Uterus (tissue), 2 donors: ENCODE measurements around the gene LOXL3.

ENCODE experiments used
- POLR2A ChIP-seq, 2 donors: fragments of 450-650 bp; IDR thresholded peaks; one replicate each; pipeline ENCODE4 v1.6.1; 2016; ENCODE audit warnings: antibody characterized with exemption in 2 of 2, mild to moderate bottlenecking in 1 of 2, moderate library complexity in 1 of 2
- TF ChIP-seq, protein P1 (sequence below), 4 experiments: fragments of 200-600 bp in 2 of 4; fragments of 450-650 bp in 2 of 4; sonication (generic) in 2 of 4; IDR thresholded peaks; one replicate each; pipeline ENCODE4 v1.5.1; 2016 to 2019; ENCODE audit warnings: antibody characterized with exemption in 4 of 4, mild to moderate bottlenecking in 2 of 4, moderate library complexity in 1 of 4

DNA sequence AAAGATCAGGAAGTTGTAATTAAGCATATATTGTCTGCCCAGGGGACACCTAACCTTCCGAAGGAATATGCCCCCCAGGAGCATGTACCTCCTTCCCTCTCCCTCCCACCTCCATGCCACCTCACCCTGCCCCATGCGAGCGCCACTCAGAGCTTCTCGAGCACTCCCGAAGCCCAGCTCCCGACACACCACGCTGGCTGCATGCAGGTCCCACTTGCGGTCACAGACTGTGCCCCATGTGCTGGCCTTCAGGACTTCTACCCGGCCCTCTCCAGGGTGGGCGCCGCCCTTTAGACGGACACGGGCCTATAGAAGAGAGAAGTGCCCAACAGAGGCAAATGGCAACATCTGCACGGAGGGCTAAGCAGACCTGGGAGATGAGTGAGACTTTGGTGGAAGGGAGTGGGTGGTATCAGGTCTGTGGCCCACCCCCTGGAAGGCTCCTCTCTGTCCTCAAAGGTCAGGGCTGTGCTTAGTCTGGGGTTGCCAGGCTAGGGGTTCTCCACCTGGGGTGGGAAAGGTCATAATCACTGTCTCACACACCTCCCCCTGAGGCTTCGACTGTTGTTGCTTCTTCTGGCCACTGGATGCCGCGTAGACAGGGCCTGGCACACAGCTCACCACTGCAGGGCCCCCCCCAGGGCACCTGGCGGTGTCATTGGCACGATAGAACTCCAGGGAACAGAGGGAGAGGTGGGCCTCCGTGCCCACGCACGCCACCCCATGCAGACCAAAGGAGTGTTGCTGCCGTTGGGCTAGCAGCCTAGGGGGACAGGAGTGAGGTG lies 17.4 kb downstream of the LOXL3 start:
- TF ChIP-seq POLR2A (IDR thresholded peaks at IDR 0.05): no peak
- TF ChIP-seq, protein P1, sequence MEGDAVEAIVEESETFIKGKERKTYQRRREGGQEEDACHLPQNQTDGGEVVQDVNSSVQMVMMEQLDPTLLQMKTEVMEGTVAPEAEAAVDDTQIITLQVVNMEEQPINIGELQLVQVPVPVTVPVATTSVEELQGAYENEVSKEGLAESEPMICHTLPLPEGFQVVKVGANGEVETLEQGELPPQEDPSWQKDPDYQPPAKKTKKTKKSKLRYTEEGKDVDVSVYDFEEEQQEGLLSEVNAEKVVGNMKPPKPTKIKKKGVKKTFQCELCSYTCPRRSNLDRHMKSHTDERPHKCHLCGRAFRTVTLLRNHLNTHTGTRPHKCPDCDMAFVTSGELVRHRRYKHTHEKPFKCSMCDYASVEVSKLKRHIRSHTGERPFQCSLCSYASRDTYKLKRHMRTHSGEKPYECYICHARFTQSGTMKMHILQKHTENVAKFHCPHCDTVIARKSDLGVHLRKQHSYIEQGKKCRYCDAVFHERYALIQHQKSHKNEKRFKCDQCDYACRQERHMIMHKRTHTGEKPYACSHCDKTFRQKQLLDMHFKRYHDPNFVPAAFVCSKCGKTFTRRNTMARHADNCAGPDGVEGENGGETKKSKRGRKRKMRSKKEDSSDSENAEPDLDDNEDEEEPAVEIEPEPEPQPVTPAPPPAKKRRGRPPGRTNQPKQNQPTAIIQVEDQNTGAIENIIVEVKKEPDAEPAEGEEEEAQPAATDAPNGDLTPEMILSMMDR (IDR thresholded peaks at IDR 0.05): no peak
